ENCODE measurements around the gene ZP1. TPM values are rescaled to one million over a fixed set of nuclear protein-coding genes. Genes with fewer than 3 reads are reported as not detected.
A peak's percentile ranks its signal among the peaks of the same experiment; 100 is the strongest.

Gene ZP1
- total and polyA plus RNA-seq, 2 of the 8 experiments (the other 6 are each of a cell fraction or from before 2014, with no cell fraction given) = not detected

- H3K4ac ChIP-seq (replicated peaks; ENCODE audit: insufficient read length, low read depth, low read length) = no peak overlapping the region
- H2BK120ac ChIP-seq (replicated peaks; ENCODE audit: low read depth, low read length) = no peak overlapping the region
- no peak overlapping the region for H2BK20ac ChIP-seq (ENCODE audit: low read length)
- FAIRE-seq = no peak
- H2AK5ac ChIP-seq (ENCODE audit: low read depth, low read length) = no peak overlapping the region
- H3K23me2 ChIP-seq (ENCODE audit: low read depth, low read length) = peaks cover 8% of the 10 kb centered on the region; the same call in 1 of the 2 replicates
- H4K91ac ChIP-seq (replicated peaks; ENCODE audit: insufficient read length, low read length) = no peak overlapping the region
- H2BK12ac ChIP-seq (ENCODE audit: low read depth, low read length) = no peak overlapping the region
- H3K27me3 ChIP-seq (replicated peaks in 1 of 4; ENCODE audit: control insufficient read depth in 3 of 4, extremely low read depth in 1 of 4, insufficient read depth in 3 of 4, low read length in 3 of 4) = no peaks in the 10 kb centered on the region; a peak in 1 of 7 replicates
- 0 out of 2 replicates have a peak overlapping the region, but pooled peaks have one; percentile 1 for H4K8ac ChIP-seq (ENCODE audit: extremely low read depth, insufficient read depth, low read length)
- no peak overlapping the region for H2BK15ac ChIP-seq (ENCODE audit: low read length)
- H4K20me1 ChIP-seq (replicated peaks in 1 of 2; ENCODE audit: control insufficient read depth in 1 of 2, insufficient read depth in 2 of 2, low read length in 2 of 2) = no peaks in the 10 kb centered on the region
- H3K27ac ChIP-seq (ENCODE audit: low read depth, low read length) = no peak overlapping the region
- H2BK5ac ChIP-seq (ENCODE audit: low read depth, low read length) = no peak overlapping the region
- H3K14ac ChIP-seq (ENCODE audit: insufficient read length) = no peak overlapping the region
- H3K56ac ChIP-seq (replicated peaks; ENCODE audit: insufficient read length, low read depth, low read length) = no peak overlapping the region
- peaks cover 6 to 12% of the 10 kb centered on the region in 2 experiments for H3K79me2 ChIP-seq (ENCODE audit: control insufficient read depth in 1 of 2, insufficient read depth in 2 of 2, low read length in 2 of 2)
- H4K5ac ChIP-seq (ENCODE audit: insufficient read length, low read depth, low read length) = no peak overlapping the region
- ChIA-PET CTCF (ENCODE audit: partially characterized antibody) (interaction anchor here (0.6 to 18.0 kb wide), 26 partner anchors 8 to 349 kb away, joined by 3 to 522 read pairs (median 5); partner anchors contain the start of genes MS4A15 and PRPF19), POLR2A (ENCODE audit: partially characterized antibody) (interaction anchor here (1.2 to 7.3 kb wide), 3 partner anchors 15 to 57 kb away, joined by 4 to 54 read pairs (median 5); partner anchors contain the start of gene PTGDR2)
- H3K23ac ChIP-seq (ENCODE audit: insufficient read length) = no peak overlapping the region
- no peaks in the 10 kb centered on the region; the same call in 1 of the 2 replicates for H3K79me1 ChIP-seq (ENCODE audit: low read depth, low read length)
- 72% methylated on average over 6 of the region's 7 CpGs; no CpG with 5 or more reads in 1 of the 2 experiments for WGBS, 2 experiments (ENCODE audit: extremely low coverage in 1 of 2, insufficient coverage in 1 of 2, insufficient read length in 1 of 2, insufficient replicate concordance in 2 of 2, low coverage in 1 of 2, low lambda C conversion rate in 2 of 2, missing lambda C conversion rate in 1 of 2)
- H2AFZ ChIP-seq (ENCODE audit: low read length) = peak overlapping the region; percentile 82; the same call in 1 of the 2 replicates
- no peak overlapping the region for H3K9ac ChIP-seq (replicated peaks in 1 of 4; ENCODE audit: extremely low read depth in 1 of 4, low read depth in 3 of 4, low read length in 3 of 4)
- H3K9me3 ChIP-seq (ENCODE audit: insufficient read depth in 2 of 2, low read depth in 1 of 2, low read length in 1 of 2) = no peaks in the 10 kb centered on the region
- no peak overlapping the region for H3K4me3 ChIP-seq (ENCODE audit: extremely low read depth in 1 of 4, insufficient read depth in 2 of 4, low read depth in 3 of 4, low read length in 4 of 4)
- peaks cover 0 to 7% (median 4%) of the 10 kb centered on the region in 4 experiments; a peak in 6 of 7 replicates for H3K4me1 ChIP-seq (replicated peaks in 1 of 4; ENCODE audit: control insufficient read depth in 3 of 4, insufficient read depth in 4 of 4, low read length in 3 of 4)
- H3K36me3 ChIP-seq (ENCODE audit: control insufficient read depth in 2 of 4, insufficient read depth in 4 of 4, low read length in 3 of 4) = no peaks in the 10 kb centered on the region
- DNase-seq (ENCODE audit: low read depth in 1 of 2, low spot score in 2 of 2) = no peak
- H3K4me2 ChIP-seq (ENCODE audit: insufficient read depth in 1 of 2, low read depth in 2 of 2, low read length in 2 of 2) = no peak overlapping the region
- no peak overlapping the region for H3K18ac ChIP-seq (ENCODE audit: extremely low read depth, low read length)
- TF ChIP-seq JUN (IDR thresholded peaks at IDR 0.05; ENCODE audit: low read depth, low read length) (no peak), NANOG (IDR thresholded peaks at IDR 0.05; ENCODE audit: insufficient read depth, low read depth, low read length, poor library complexity, severe bottlenecking) (no peak), RAD21 (IDR thresholded peaks at IDR 0.05 in 1 of 2, conservative IDR thresholded peaks at IDR 0.05 in 1 of 2; ENCODE audit: low read depth in 2 of 2, low read length in 2 of 2) (peak; percentile 20 to 52; a peak in 3 of 4 replicates), SIRT6 (IDR thresholded peaks at IDR 0.05; ENCODE audit: low read length) (no peak), BACH1 (IDR thresholded peaks at IDR 0.05; ENCODE audit: low read length) (no peak), BCL11A (IDR thresholded peaks at IDR 0.05; ENCODE audit: low read depth in 2 of 2, low read length in 2 of 2) (no peak), FOSL1 (IDR thresholded peaks at IDR 0.05; ENCODE audit: insufficient read depth, low read depth, low read length) (no peak), EZH2 (IDR thresholded peaks at IDR 0.05; ENCODE audit: low read depth, low read length, severe bottlenecking) (no peak), GABPA (IDR thresholded peaks at IDR 0.05; ENCODE audit: borderline replicate concordance, insufficient read depth, low read length) (no peak), E2F6 (IDR thresholded peaks at IDR 0.05) (no peak), KDM5A (IDR thresholded peaks at IDR 0.05; ENCODE audit: low read length) (no peak), HDAC6 (IDR thresholded peaks at IDR 0.05; ENCODE audit: low read depth, low read length) (no peak), SIX5 (IDR thresholded peaks at IDR 0.05; ENCODE audit: low read depth, low read length) (no peak)
Observed at GRCh38 chr11:60838132-60838531, 29.2 kb upstream of the ZP1 start.
